ENCODE results near the gene TXNL4B.
A peak's percentile ranks its signal among the peaks of the same experiment; 100 is the strongest.

Gene TXNL4B

DNA sequence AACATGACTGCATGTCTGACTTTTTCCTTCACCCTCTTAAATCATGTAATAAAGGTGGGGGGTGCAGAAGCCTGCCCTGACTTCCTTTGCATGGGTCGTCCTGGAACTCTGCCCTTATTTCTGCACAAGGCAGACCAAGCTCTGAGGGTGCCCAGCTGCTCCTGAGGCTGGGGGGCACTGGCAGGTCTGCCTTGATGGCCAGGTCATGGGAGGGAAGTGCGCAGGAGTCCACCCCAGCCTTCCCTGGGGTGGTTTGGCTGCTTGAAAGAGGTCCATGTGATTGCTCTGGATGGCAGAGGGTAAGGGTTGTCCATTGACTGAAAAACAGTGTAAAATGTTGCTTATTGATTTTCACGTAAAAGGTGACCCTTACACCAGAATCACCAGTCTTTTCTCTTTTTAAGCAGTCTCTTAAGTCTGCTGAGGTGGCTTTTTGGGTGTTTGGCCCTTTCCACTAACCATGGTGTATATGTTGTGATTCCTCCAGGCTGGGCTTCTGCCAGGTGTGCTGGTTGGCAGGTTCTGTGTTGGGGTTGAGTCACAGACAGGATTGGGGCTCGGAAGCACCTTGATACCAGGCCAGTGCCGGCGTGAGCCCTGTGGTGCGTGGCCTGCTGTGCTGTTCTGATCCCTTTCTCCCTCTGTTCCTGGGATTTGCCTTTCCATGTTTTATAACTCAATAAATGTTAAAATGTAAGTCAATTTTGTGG is 19.6 kb upstream of the TXNL4B start:
- no peak for DNase-seq

DNA sequence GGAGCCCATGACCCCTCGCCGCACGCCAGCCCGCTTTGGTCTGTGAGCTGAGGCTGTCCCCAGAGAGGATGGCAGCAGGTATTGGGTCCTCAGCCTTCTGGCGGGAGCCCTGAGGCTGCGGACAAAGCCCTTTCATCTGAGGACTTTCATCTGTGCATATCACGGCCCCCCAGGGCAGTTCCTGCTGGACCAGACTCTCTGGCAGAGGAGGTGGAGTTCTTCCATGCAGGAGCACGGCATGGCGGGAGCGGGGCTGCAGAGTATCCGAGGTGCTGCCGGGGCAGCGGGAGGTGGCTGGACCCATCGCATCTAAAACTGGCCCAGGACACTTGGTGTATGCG is 19.0 kb upstream of the TXNL4B start:
- DNase-seq: no peak

GRCh38 chr16:72111657-72112451 is 18.4 kb upstream of the TXNL4B start:
- DNase-seq: no peak

DNA sequence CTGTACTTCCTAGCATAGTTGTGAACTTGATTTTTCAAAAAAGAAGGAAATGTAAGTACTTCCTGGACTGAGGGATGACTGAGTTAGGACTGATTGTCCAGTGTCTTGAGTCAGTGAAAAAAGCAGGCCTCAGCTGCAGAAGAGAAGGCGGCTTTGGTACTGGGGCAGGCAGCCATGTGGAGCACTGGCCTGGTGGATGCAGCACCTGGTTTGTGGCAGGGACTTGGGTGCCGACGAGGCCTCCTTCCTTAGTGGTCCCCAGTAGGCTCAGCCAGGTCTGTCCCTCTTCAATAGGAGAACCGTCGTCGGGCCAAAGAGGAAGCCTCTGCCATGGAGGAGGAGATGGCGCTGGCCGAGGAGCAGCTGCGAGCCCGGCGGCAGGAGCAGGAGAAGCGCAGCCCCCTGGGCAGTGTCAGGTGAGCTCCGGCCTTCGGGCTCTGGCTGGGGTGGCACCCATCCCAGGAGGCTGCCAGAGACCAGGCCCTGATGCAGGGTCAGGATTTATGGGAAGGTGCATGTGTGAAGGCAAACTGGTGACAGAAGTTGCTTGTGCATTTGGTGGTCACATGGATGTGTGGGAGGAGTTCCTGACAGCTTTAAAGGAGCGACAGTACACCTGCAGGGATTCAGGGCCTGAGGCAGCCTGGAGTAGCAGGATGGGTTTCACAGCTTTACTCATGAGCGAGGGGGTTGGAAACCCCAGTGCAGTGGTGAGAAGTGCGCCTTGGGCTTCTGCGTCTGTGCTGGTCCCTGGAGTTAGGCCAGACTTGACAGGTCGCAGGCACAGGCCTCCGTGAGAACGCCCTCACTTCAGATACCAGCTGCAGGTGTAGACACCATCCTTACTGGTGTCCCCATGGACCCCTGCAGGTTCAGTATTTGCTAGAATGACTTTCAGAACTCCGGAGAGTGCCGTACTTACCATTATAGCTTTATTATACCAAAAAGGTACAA is 17.5 kb upstream of the TXNL4B start:
- no peak for DNase-seq

GRCh38 chr16:72109966-72110530 is 16.6 kb upstream of the TXNL4B start:
- no peak for DNase-seq

GRCh38 chr16:72109300-72109699 is 15.9 kb upstream of the TXNL4B start:
- no peak for DNase-seq

- no peak for DNase-seq
These were observed 15.1 kb upstream of the TXNL4B start for GRCh38 chr16:72108353-72109102.

DNA sequence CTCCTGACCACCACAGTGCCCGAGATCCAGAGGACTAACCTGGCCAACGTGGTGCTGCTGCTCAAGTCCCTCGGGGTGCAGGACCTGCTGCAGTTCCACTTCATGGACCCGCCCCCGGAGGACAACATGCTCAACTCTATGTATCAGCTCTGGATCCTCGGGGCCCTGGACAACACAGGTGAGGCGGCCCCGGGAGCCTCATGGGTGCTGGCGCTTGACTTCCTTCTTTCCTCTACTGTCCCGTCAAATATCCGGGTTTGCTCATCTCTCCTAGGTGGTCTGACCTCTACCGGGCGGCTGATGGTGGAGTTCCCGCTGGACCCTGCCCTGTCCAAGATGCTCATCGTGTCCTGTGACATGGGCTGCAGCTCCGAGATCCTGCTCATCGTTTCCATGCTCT is 14.0 kb upstream of the TXNL4B start:
- DNase-seq: no peak

- no peak for DNase-seq
These were observed 12.6 kb upstream of the TXNL4B start for GRCh38 chr16:72105978-72106377.

- no peak for DNase-seq
These were observed 11.5 kb upstream of the TXNL4B start for GRCh38 chr16:72104905-72105304.

DNA sequence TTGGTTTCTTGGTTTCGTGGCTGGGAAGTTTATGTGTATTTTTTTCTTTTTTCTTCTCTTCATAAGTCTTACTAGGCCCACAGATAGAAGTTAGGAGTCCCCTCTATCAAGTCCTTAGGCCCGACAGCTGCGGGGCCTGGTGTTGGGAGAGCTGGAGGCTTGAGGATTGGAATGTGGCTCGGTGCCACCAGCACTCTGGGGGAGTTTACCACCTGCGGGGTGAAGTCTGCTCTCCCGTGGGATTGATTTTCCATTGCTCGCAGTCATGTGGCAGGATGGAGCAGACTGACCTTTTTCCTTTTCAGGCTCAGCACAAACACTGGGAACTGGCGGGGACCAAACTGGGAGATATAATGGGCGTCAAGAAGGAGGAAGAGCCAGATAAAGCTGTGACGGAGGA is 7.8 kb upstream of the TXNL4B start:
- no peak for DNase-seq

GRCh38 chr16:72099377-72099818 is 6.0 kb upstream of the TXNL4B start:
- DNase-seq: peak in 29 of 58 donors; percentile 1 to 44 (median 18)

DNA sequence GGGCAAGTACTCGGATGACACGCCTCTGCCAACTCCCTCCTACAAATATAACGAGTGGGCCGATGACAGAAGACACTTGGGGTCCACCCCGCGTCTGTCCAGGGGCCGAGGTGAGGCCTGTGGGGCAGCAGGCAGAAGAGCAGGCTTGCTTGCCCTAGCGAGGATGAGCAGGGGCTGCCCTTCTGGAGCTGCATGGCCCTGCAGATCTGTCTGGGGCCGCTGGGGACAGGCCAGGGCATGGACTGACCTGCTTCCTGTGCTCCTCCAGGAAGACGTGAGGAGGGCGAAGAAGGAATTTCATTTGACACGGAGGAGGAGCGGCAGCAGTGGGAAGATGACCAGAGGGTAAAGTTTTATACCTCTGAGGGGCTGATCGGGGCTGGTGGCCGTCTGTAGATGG is 5.5 kb upstream of the TXNL4B start:
- DNase-seq: no peak

GRCh38 chr16:72094266-72094610 is 818 bp upstream of the TXNL4B start:
- peak in 5 of 58 donors; percentile 8 to 68 (median 40) for DNase-seq

- DNase-seq: peak in 2 of 58 donors; percentile 4 to 13
These were observed 480 bp downstream of the TXNL4B start for GRCh38 chr16:72092832-72093447.

DNA sequence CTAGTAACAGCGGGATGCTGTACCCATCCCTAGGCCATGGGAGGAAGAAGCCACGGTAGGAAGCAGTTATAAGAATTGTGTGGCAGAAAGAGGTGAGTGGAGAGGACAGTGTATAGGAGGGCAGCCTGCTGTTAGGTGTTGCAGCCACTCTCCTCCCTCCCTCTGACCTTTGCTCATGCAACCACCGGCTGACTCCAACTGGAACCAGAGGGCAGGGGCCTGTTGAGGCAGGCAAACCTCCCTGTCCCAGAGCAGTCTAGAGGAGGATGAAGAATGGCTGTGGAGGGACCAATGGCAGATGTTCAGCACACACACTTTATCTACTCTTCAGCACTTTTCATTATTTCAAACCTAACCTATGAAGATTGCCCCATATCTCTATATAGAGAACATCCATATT is 2.2 kb downstream of the TXNL4B start:
- DNase-seq: no peak

GRCh38 chr16:72085002-72085401 is 8.4 kb downstream of the TXNL4B start:
- DNase-seq: no peak

DNA sequence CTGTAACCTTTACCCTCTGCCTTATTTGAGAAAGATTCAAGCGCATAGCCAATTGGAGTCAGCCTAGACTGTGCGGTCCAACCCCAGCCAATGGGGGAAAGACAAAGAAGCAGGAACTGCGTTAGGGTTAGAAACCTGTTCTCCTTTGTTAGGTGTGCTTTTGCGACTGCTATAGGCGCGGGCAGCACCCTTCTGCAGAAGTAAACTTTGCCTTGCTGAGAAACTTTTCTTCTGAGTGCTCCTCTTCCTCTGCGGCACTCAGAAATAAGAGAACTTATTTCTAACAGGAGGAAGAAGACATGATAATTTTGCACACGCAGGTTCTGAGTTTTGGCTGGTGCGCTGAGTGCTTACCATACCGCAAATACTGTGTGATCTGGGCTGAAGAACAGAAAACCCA is 9.0 kb downstream of the TXNL4B start:
- no peak for DNase-seq

DNA sequence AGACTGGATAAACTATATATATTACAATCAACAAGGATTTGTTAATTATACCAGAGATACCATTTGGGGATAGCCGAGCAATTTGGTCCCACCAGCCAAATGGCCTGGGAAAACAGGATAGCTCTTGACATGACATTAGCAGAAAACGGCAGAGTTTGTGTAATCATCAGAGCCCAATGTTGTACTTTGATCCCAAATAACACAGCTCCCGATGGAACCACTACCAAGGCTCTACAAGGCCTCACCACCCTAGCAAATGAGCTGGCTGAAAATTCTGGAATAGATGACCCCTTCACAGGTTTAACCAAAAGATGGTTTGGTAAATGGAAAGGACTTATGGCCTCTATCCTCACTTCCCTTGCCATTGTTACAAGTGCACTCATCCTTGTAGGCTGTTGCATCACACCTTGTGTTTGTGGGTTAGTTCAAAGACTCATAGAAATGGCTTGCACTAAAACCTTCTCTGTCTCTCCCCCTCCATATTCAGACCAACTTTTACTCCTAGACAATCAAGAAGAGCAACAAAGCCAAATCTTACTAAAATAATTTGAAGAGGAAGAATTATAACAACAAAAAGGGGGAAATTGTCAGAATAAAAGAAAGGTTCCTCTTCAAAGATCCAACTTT is 9.5 kb downstream of the TXNL4B start:
- DNase-seq: no peak
